Lung (tissue), 13 donors: Measurements from ENCODE around the gene SAV1. TPM values are rescaled to one million over a fixed set of nuclear protein-coding genes. Genes with fewer than 3 reads are reported as not detected.

Source experiments
- ATAC-seq: fragments of 200-7000 bp; cut with Tn5 transposase; one replicate; pipeline ENCODE4 v1.9.1; 2020; ENCODE audit warnings: moderate number of reproducible peaks; ENCODE audit not compliant: insufficient read depth, low FRiP score
- DNase-seq, 3 donors: peaks; one replicate each; pipeline ENCODE4 v3.0.0-alpha.2; 2013 to 2017
- H3K27ac ChIP-seq, 2 donors: one replicate each; pipeline ENCODE4 v1.5.1; 2013; ENCODE audit warnings: mild to moderate bottlenecking in 2 of 2, moderate library complexity in 2 of 2, control low read depth in 1 of 2, inconsistent platforms in 1 of 2, low read depth in 1 of 2, low read length in 1 of 2
- H3K27me3 ChIP-seq, 3 donors: one replicate each; pipeline ENCODE4 v1.5.1; 2013; ENCODE audit warnings: low read length in 2 of 3; ENCODE audit not compliant: control insufficient read depth in 3 of 3, insufficient read depth in 3 of 3
- H3K36me3 ChIP-seq, 4 donors: one replicate each; pipeline ENCODE4 v1.5.1; 2013; ENCODE audit warnings: low read length in 4 of 4, mild to moderate bottlenecking in 1 of 4, moderate library complexity in 1 of 4; ENCODE audit not compliant: control insufficient read depth in 4 of 4, insufficient read depth in 4 of 4
- H3K4me1 ChIP-seq, 5 donors: one replicate each; pipeline ENCODE4 v1.5.1; 2013; ENCODE audit warnings: low read length in 5 of 5, mild to moderate bottlenecking in 2 of 5, moderate library complexity in 1 of 5; ENCODE audit not compliant: control insufficient read depth in 5 of 5, insufficient read depth in 5 of 5
- H3K4me3 ChIP-seq: one replicate; pipeline ENCODE4 v1.5.1; 2013; ENCODE audit warnings: mild to moderate bottlenecking, control low read depth, moderate library complexity
- H3K9ac ChIP-seq, 2 donors: one replicate each; pipeline ENCODE4 v1.5.1; 2013; ENCODE audit warnings: low read length in 2 of 2, control low read depth in 1 of 2; ENCODE audit not compliant: insufficient read depth in 1 of 2
- H3K9me3 ChIP-seq, 4 donors: one replicate each; pipeline ENCODE4 v1.5.1; 2013; ENCODE audit warnings: low read length in 3 of 4, mild to moderate bottlenecking in 1 of 4, moderate library complexity in 1 of 4; ENCODE audit not compliant: control insufficient read depth in 4 of 4, insufficient read depth in 3 of 4
- CTCF ChIP-seq: IDR thresholded peaks from 2 replicates; pipeline ENCODE4 v1.5.1; 2012; ENCODE audit warnings: mild to moderate bottlenecking; ENCODE audit errors: control extremely low read depth, extremely low read depth
- WGBS, 2 donors: extraction: QIAGEN DNeasy Blood & Tissue Kit; methylation state at CpG; one replicate each; pipeline ENCODE4 v1.1.7; 2013; 5-methylcytosine and 5-hydroxymethylcytosine counted together
- polyA plus RNA-seq, 2 donors: library from polyadenylated mRNA; stranded (reverse); fragments of 200-250 nt; gene quantifications; one replicate each; pipeline ENCODE4 v1.2.1, GENCODE V29; 2013
- small RNA-seq: library from RNA; depleted of rRNA; stranded (forward); fragments of <200 nt; gene quantifications from one replicate; pipeline ENCODE3, GENCODE V24; 2014; ENCODE audit warnings: low replicate concordance
- total RNA-seq, 2 donors: library from RNA; depleted of rRNA in 1 of 2; stranded (reverse); fragments of >200 nt in 1 of 2; gene quantifications; one replicate each; pipeline ENCODE4 v1.2.1, GENCODE V29; 2014 to 2021
- donor health status: control.
- donor health status: control.
- donor health status: Bipolar disorder and iron deficiency.
- donor health status: healthy.
- donor health status: DM: yes; HTN: yes; CAD: no.

SAV1 gene
- total and polyA plus RNA-seq, 4 donors, result 17.9 to 76.1 (median 29.3) TPM

GRCh38 chr14:50598765-50599164 is 69.3 kb downstream of the SAV1 start:
- Histone ChIP-seq H3K4me3 (no peak overlapping the region), H3K9me3 (no peaks in the 10 kb centered on the region), H3K27ac (no peak overlapping the region), H3K4me1 (no peaks in the 10 kb centered on the region), H3K27me3 (no peaks in the 10 kb centered on the region), H3K36me3 (peaks cover 0 to 3% (median 0%) of the 10 kb centered on the region in 4 donors), H3K9ac (no peak overlapping the region)
- ATAC-seq, result no peak
- no peak for DNase-seq
- TF ChIP-seq CTCF, result no peak

GRCh38 chr14:50594577-50595316 is 73.4 kb downstream of the SAV1 start:
- TF ChIP-seq CTCF, result no peak
- WGBS, 2 donors, result 96% methylated on average over 8 of the region's 8 CpGs
- Histone ChIP-seq H3K4me3 (no peak overlapping the region), H3K27ac (no peak overlapping the region), H3K36me3 (peaks cover 0 to 3% (median 0%) of the 10 kb centered on the region in 4 donors), H3K4me1 (no peaks in the 10 kb centered on the region), H3K27me3 (no peaks in the 10 kb centered on the region), H3K9ac (no peak overlapping the region), H3K9me3 (no peaks in the 10 kb centered on the region)
- DNase-seq (no peak), ATAC-seq (no peak)

GRCh38 chr14:50590464-50590863 is 77.6 kb downstream of the SAV1 start:
- H3K9ac ChIP-seq, result no peak overlapping the region
- 65 to 71% methylated on average over 2 of the region's 2 CpGs for whole genome bisulfite sequencing, 2 donors
- no peak overlapping the region for H3K4me3 ChIP-seq
- DNase-seq, result no peak
- no peaks in the 10 kb centered on the region for H3K27me3 ChIP-seq
- ATAC-seq, result no peak
- no peak overlapping the region for H3K27ac ChIP-seq
- H3K36me3 ChIP-seq, result peaks cover 0 to 3% (median 0%) of the 10 kb centered on the region in 4 donors
- no peaks in the 10 kb centered on the region for H3K9me3 ChIP-seq
- TF ChIP-seq CTCF, result no peak
- H3K4me1 ChIP-seq, result peaks cover 0 to 1% (median 0%) of the 10 kb centered on the region in 5 donors

Small RNA genes lying within 50 kb of the gene (small RNA-seq; reads per million reads assigned to genes)
- not detected for gene RN7SL452P

Other genes with a start within 250 kb of the SAV1 start
- gene MAP4K5, start 135.7 kb downstream of the SAV1 start, total RNA-seq, result 100 to 1,000 TPM in 1 of 2 donors, 10 to 100 TPM in 1; 40.9 to 105 TPM
- 10 to 100 TPM; 12.4 to 19.5 TPM for gene MAP4K5, start 135.7 kb downstream of the SAV1 start, polyA plus RNA-seq
- 1 to 10 TPM; 5.9 to 8.7 TPM for gene ATL1, start 108.2 kb downstream of the SAV1 start, total RNA-seq
- gene ATL1, start 108.2 kb downstream of the SAV1 start, polyA plus RNA-seq, result 1 to 10 TPM; 2.0 to 3.6 TPM
- gene NIN, start 162.9 kb upstream of the SAV1 start, total RNA-seq, result 10 to 100 TPM; 36.0 to 38.6 TPM
- 10 to 100 TPM in 1 of 2 donors, 1 to 10 TPM in 1; 5.2 to 12.4 TPM for gene NIN, start 162.9 kb upstream of the SAV1 start, polyA plus RNA-seq
- under 1 TPM in 1 of 2 donors, not detected in 1; 0.95 TPM for gene ABHD12B, start 203.7 kb upstream of the SAV1 start, total RNA-seq
- gene ABHD12B, start 203.7 kb upstream of the SAV1 start, polyA plus RNA-seq, result 1 to 10 TPM in 1 of 2 donors, under 1 TPM in 1; 0.56 to 1.0 TPM